Peyer's patch (tissue), 4 donors: ENCODE measurements around the gene FAM111A. TPM values are rescaled to one million over a fixed set of nuclear protein-coding genes. Genes with fewer than 3 reads are reported as not detected.

Source experiments
- DNase-seq, 3 donors: peaks; one replicate each; pipeline ENCODE4 v3.0.0-alpha.2; 2017 to 2019
- H3K27ac ChIP-seq, 4 donors: fragments of 200-600 bp; sonication (generic); one replicate each; pipeline ENCODE4 v1.5.1; 2016 to 2019
- H3K27me3 ChIP-seq, 2 donors: fragments of 200-600 bp; sonication (generic); one replicate each; pipeline ENCODE4 v1.5.1; 2019
- H3K36me3 ChIP-seq, 3 donors: fragments of 200-600 bp; sonication (generic); one replicate each; pipeline ENCODE4 v1.5.1; 2016 to 2019
- H3K4me1 ChIP-seq, 4 donors: fragments of 200-600 bp; sonication (generic); one replicate each; pipeline ENCODE4 v1.5.1; 2016 to 2019
- H3K4me3 ChIP-seq, 4 donors: fragments of 200-600 bp; sonication (generic); 1 replicate in 3 of 4; 2 replicates in 1 of 4; pipeline ENCODE4 v1.5.1; 2016 to 2019; ENCODE audit warnings: mild to moderate bottlenecking in 1 of 4
- H3K9me3 ChIP-seq, 4 donors: fragments of 200-600 bp; sonication (generic); one replicate each; pipeline ENCODE4 v1.5.1; 2016 to 2019; ENCODE audit warnings: mild to moderate bottlenecking in 1 of 4
- CTCF ChIP-seq, 6 experiments: fragments of 450-650 bp in 4 of 6; fragments of 200-600 bp in 2 of 6; sonication (generic) in 1 of 6; IDR thresholded peaks; one replicate each; pipeline ENCODE4 v1.5.1; 2017 to 2019; ENCODE audit warnings: antibody characterized with exemption in 6 of 6, mild to moderate bottlenecking in 3 of 6, moderate library complexity in 1 of 6
- POLR2A ChIP-seq, 2 donors: fragments of 450-650 bp; IDR thresholded peaks; one replicate each; pipeline ENCODE4 v1.5.1; 2017; ENCODE audit warnings: antibody characterized with exemption in 2 of 2, mild to moderate bottlenecking in 2 of 2, moderate library complexity in 2 of 2
- total RNA-seq, 4 donors: library from RNA; depleted of rRNA; stranded (reverse); fragments of >200 nt; gene quantifications; one replicate each; pipeline ENCODE4 v1.1.0, GENCODE V29; 2016

FAM111A gene
- total RNA-seq, 4 donors from 2014 or later = 43.0 to 96.6 (median 68.5) TPM

- Histone ChIP-seq H3K27me3 (no peaks in the 10 kb centered on the region), H3K4me3 (no peak overlapping the region), H3K9me3 (no peaks in the 10 kb centered on the region), H3K27ac (peak overlapping the region in 1 of 4 donors; percentile 62), H3K4me1 (peaks cover 0 to 32% (median 2%) of the 10 kb centered on the region in 4 donors), H3K36me3 (peaks cover 0 to 61% (median 2%) of the 10 kb centered on the region in 3 donors)
- DNase-seq = no peak
- TF ChIP-seq CTCF (IDR thresholded peaks at IDR 0.05) (no peak), POLR2A (IDR thresholded peaks at IDR 0.05) (no peak)
Measured at GRCh38 chr11:59192446-59193020, 49.9 kb downstream of the FAM111A start.

- Histone ChIP-seq H3K9me3 (no peaks in the 10 kb centered on the region), H3K27ac (no peak overlapping the region), H3K27me3 (no peaks in the 10 kb centered on the region), H3K4me3 (no peak overlapping the region), H3K4me1 (peaks cover 0 to 23% (median 2%) of the 10 kb centered on the region in 4 donors), H3K36me3 (peaks cover 0 to 61% (median 2%) of the 10 kb centered on the region in 3 donors)
- TF ChIP-seq POLR2A (IDR thresholded peaks at IDR 0.05) (no peak), CTCF (IDR thresholded peaks at IDR 0.05) (no peak)
- DNase-seq = no peak
Measured at GRCh38 chr11:59193587-59194130, 51.0 kb downstream of the FAM111A start.

GRCh38 chr11:59195586-59195985, 52.9 kb downstream of the FAM111A start:
- TF ChIP-seq POLR2A (IDR thresholded peaks at IDR 0.05) (no peak), CTCF (IDR thresholded peaks at IDR 0.05) (no peak)
- no peaks in the 10 kb centered on the region for H3K27me3 ChIP-seq
- H3K9me3 ChIP-seq = no peaks in the 10 kb centered on the region
- H3K27ac ChIP-seq = no peak overlapping the region
- no peak for DNase-seq
- H3K4me1 ChIP-seq = peaks cover 0 to 9% (median 2%) of the 10 kb centered on the region in 4 donors
- H3K36me3 ChIP-seq = peaks cover 0 to 55% (median 2%) of the 10 kb centered on the region in 3 donors
- H3K4me3 ChIP-seq = no peak overlapping the region

- TF ChIP-seq CTCF (IDR thresholded peaks at IDR 0.05) (no peak), POLR2A (IDR thresholded peaks at IDR 0.05) (no peak)
- H3K36me3 ChIP-seq = peaks cover 0 to 55% (median 2%) of the 10 kb centered on the region in 3 donors
- no peaks in the 10 kb centered on the region for H3K4me1 ChIP-seq
- H3K4me3 ChIP-seq = no peak overlapping the region
- no peaks in the 10 kb centered on the region for H3K9me3 ChIP-seq
- DNase-seq = no peak
- no peak overlapping the region for H3K27ac ChIP-seq
- no peaks in the 10 kb centered on the region for H3K27me3 ChIP-seq
Measured at GRCh38 chr11:59196777-59197176, 54.1 kb downstream of the FAM111A start.

- TF ChIP-seq CTCF (IDR thresholded peaks at IDR 0.05) (no peak), POLR2A (IDR thresholded peaks at IDR 0.05) (no peak)
- H3K4me3 ChIP-seq = no peak overlapping the region
- no peaks in the 10 kb centered on the region for H3K4me1 ChIP-seq
- H3K27ac ChIP-seq = peak overlapping the region in 1 of 4 donors; percentile 8
- no peaks in the 10 kb centered on the region for H3K27me3 ChIP-seq
- peaks cover 0 to 43% (median 2%) of the 10 kb centered on the region in 3 donors for H3K36me3 ChIP-seq
- H3K9me3 ChIP-seq = no peaks in the 10 kb centered on the region
- DNase-seq = no peak
Measured at GRCh38 chr11:59197991-59198390, 55.3 kb downstream of the FAM111A start.
